ENCODE results near the gene CELSR1.
A peak's percentile ranks its signal among the peaks of the same experiment; 100 is the strongest.

The CELSR1 gene

GRCh38 chr22:46457502-46458488, 79.6 kb downstream of the CELSR1 start:
- DNase-seq = no peak

GRCh38 chr22:46456818-46457163, 80.6 kb downstream of the CELSR1 start:
- no peak for DNase-seq

GRCh38 chr22:46455446-46455845, 82.0 kb downstream of the CELSR1 start:
- no peak for DNase-seq

- no peak for DNase-seq
These were observed 82.7 kb downstream of the CELSR1 start for GRCh38 chr22:46454504-46455269.

GRCh38 chr22:46453829-46454503, 83.5 kb downstream of the CELSR1 start:
- no peak for DNase-seq

GRCh38 chr22:46453006-46453828, 84.2 kb downstream of the CELSR1 start:
- DNase-seq = peak; percentile 49

GRCh38 chr22:46452195-46453005, 85.0 kb downstream of the CELSR1 start:
- DNase-seq = no peak

GRCh38 chr22:46451741-46452140, 85.7 kb downstream of the CELSR1 start:
- DNase-seq = no peak

GRCh38 chr22:46450931-46451561, 86.4 kb downstream of the CELSR1 start:
- no peak for DNase-seq

GRCh38 chr22:46449974-46450745, 87.3 kb downstream of the CELSR1 start:
- no peak for DNase-seq

GRCh38 chr22:46449116-46449691, 88.2 kb downstream of the CELSR1 start:
- DNase-seq = no peak

GRCh38 chr22:46448333-46448732, 89.1 kb downstream of the CELSR1 start:
- DNase-seq = no peak

GRCh38 chr22:46447906-46448305, 89.5 kb downstream of the CELSR1 start:
- no peak for DNase-seq

GRCh38 chr22:46446799-46447198, 90.6 kb downstream of the CELSR1 start:
- DNase-seq = peak; percentile 24

- no peak for DNase-seq
These were observed 91.5 kb downstream of the CELSR1 start for GRCh38 chr22:46445771-46446420.

GRCh38 chr22:46444390-46444854, 93.0 kb downstream of the CELSR1 start:
- no peak for DNase-seq

- DNase-seq = peak; percentile 27
These were observed 93.5 kb downstream of the CELSR1 start for GRCh38 chr22:46443850-46444389.

GRCh38 chr22:46442217-46442853, 95.1 kb downstream of the CELSR1 start:
- DNase-seq = no peak

Measured in NCI-H345 (cell line).